HepG2 (cell line): ENCODE measurements around the gene SGPP1. TPM values are rescaled to one million over a fixed set of nuclear protein-coding genes. Genes with fewer than 3 reads are reported as not detected.
A peak's percentile ranks its signal among the peaks of the same experiment; 100 is the strongest.

ENCODE experiments used
- BRD4 ChIP-seq: sonication (generic); formaldehyde crosslinking; IDR thresholded peaks from 2 replicates; pipeline ENCODE4 v1.4.0; 2020; ENCODE audit warnings: missing genetic modification reagents
- DNMT1 ChIP-seq: sonication (generic); formaldehyde crosslinking; IDR thresholded peaks from 2 replicates; pipeline ENCODE4 v1.5.1; 2020; ENCODE audit warnings: mild to moderate bottlenecking, missing genetic modification reagents
- ELF3 ChIP-seq: IDR thresholded peaks from 2 replicates; pipeline ENCODE4 v1.6.1; 2016; ENCODE audit warnings: missing genetic modification reagents, missing compliant biosample characterization
- FOXM1 ChIP-seq: sonication (generic); formaldehyde crosslinking; IDR thresholded peaks from 2 replicates; pipeline ENCODE4 v1.5.0; 2020; ENCODE audit warnings: missing genetic modification reagents
- HINFP ChIP-seq: sonication (generic); formaldehyde crosslinking; IDR thresholded peaks from 2 replicates; pipeline ENCODE4 v1.4.0; 2020; ENCODE audit warnings: low read depth, mild to moderate bottlenecking, missing genetic modification reagents
- HOXA7 ChIP-seq: sonication (generic); formaldehyde crosslinking; IDR thresholded peaks from 2 replicates; pipeline ENCODE4 v1.8.1; 2022; ENCODE audit warnings: mild to moderate bottlenecking, missing genetic modification reagents, moderate library complexity
- IRX3 ChIP-seq: sonication (generic); formaldehyde crosslinking; IDR thresholded peaks from 2 replicates; pipeline ENCODE4 v1.8.1; 2023; ENCODE audit warnings: mild to moderate bottlenecking, low read depth, missing genetic modification reagents, borderline replicate concordance
- NKX3-1 ChIP-seq: sonication (generic); formaldehyde crosslinking; IDR thresholded peaks from 2 replicates; pipeline ENCODE4 v1.5.0; 2020; ENCODE audit warnings: missing genetic modification reagents
- NR2F1 ChIP-seq, 2 experiments: fragments of 450-650 bp in 1 of 2; formaldehyde crosslinking in 1 of 2; IDR thresholded peaks; 2 replicates each; pipeline versions ENCODE4 v1.5.0 to v1.6.1; 2016 to 2020; ENCODE audit warnings: mild to moderate bottlenecking in 1 of 2, missing compliant biosample characterization in 1 of 2, missing genetic modification reagents in 1 of 2, moderate library complexity in 1 of 2
- PHF8 ChIP-seq: sonication (generic); formaldehyde crosslinking; IDR thresholded peaks from 2 replicates; pipeline ENCODE4 v1.5.0; 2020; ENCODE audit warnings: missing genetic modification reagents
- POLR2A ChIP-seq, 2 experiments: IDR thresholded peaks; 2 replicates each; pipeline ENCODE4 v1.6.1; 2011; ENCODE audit warnings: low read depth in 2 of 2, low read length in 2 of 2, mild to moderate bottlenecking in 1 of 2, moderate library complexity in 1 of 2; ENCODE audit not compliant: insufficient read depth in 1 of 2
- POLR2G ChIP-seq: fragments of 200-400 bp; formaldehyde crosslinking; IDR thresholded peaks from 2 replicates; pipeline ENCODE4 v1.6.1; 2018; ENCODE audit warnings: mild to moderate bottlenecking, low read depth, low read length, moderate library complexity
- SMARCE1 ChIP-seq: fragments of 450-650 bp; IDR thresholded peaks from 2 replicates; pipeline ENCODE4 v1.6.1; 2017; ENCODE audit warnings: borderline replicate concordance
- SP5 ChIP-seq: IDR thresholded peaks from 2 replicates; pipeline ENCODE4 v1.6.1; 2016; ENCODE audit warnings: low read depth, borderline replicate concordance
- TCF7 ChIP-seq: sonication (generic); IDR thresholded peaks from 2 replicates; pipeline ENCODE4 v1.6.1; 2016; ENCODE audit warnings: antibody characterized with exemption, low read depth
- TFDP2 ChIP-seq: sonication (generic); formaldehyde crosslinking; IDR thresholded peaks from 2 replicates; pipeline ENCODE4 v1.4.0; 2020; ENCODE audit warnings: missing genetic modification reagents
- ZBTB20 ChIP-seq: sonication (generic); formaldehyde crosslinking; IDR thresholded peaks from 2 replicates; pipeline ENCODE4 v1.8.1; 2023; ENCODE audit warnings: missing genetic modification reagents, low read depth, mild to moderate bottlenecking, borderline replicate concordance
- ZNF256 ChIP-seq: sonication (generic); formaldehyde crosslinking; conservative IDR thresholded peaks from 2 replicates; pipeline ENCODE4 v1.4.0; 2020; ENCODE audit warnings: missing genetic modification reagents
- ZNF33B ChIP-seq: sonication (generic); formaldehyde crosslinking; IDR thresholded peaks from 2 replicates; pipeline ENCODE4 v1.5.1; 2020; ENCODE audit warnings: mild to moderate bottlenecking, missing genetic modification reagents
- ZNF605 ChIP-seq: sonication (generic); formaldehyde crosslinking; IDR thresholded peaks from 2 replicates; pipeline ENCODE4 v1.8.0; 2022; ENCODE audit warnings: mild to moderate bottlenecking, missing genetic modification reagents
- polyA plus RNA-seq, 8 experiments: library from polyadenylated mRNA; depleted of rRNA in 3 of 8; stranded (reverse) in 7 of 8; unstranded in 1 of 8; fragments of >200 nt; fragmentation: Illumina TruSeq in 4 of 8; extraction: Trizol in 4 of 8; gene quantifications; 2 replicates each; pipeline versions ENCODE4 v1.2.1 to v1.2.3, GENCODE V29; 2011 to 2016; ENCODE audit warnings: low read depth in 4 of 8, missing spikeins in 1 of 8, mixed read lengths in 1 of 8; ENCODE audit not compliant: insufficient read depth in 1 of 8
- total RNA-seq, 5 experiments: library from RNA; depleted of rRNA; stranded (reverse); fragments of >200 nt; fragmentation: Illumina TruSeq; extraction: Trizol; gene quantifications; 2 replicates each; pipeline ENCODE4 v1.2.3, GENCODE V29; 2016; ENCODE audit warnings: low read depth in 1 of 5
- TF ChIP-seq, protein P1 (sequence below): conservative IDR thresholded peaks from 2 replicates; pipeline ENCODE4 v1.6.1; 2018; ENCODE audit warnings: missing genetic modification reagents
- TF ChIP-seq, protein P2 (sequence below): sonication (generic); formaldehyde crosslinking; IDR thresholded peaks from 2 replicates; pipeline ENCODE4 v1.5.0; 2020; ENCODE audit warnings: missing genetic modification reagents

Gene SGPP1
- total and polyA plus RNA-seq, 2 of the 13 experiments (the other 11 are each of a cell fraction or from before 2014, with no cell fraction given), result 6.4 to 6.8 TPM

DNA sequence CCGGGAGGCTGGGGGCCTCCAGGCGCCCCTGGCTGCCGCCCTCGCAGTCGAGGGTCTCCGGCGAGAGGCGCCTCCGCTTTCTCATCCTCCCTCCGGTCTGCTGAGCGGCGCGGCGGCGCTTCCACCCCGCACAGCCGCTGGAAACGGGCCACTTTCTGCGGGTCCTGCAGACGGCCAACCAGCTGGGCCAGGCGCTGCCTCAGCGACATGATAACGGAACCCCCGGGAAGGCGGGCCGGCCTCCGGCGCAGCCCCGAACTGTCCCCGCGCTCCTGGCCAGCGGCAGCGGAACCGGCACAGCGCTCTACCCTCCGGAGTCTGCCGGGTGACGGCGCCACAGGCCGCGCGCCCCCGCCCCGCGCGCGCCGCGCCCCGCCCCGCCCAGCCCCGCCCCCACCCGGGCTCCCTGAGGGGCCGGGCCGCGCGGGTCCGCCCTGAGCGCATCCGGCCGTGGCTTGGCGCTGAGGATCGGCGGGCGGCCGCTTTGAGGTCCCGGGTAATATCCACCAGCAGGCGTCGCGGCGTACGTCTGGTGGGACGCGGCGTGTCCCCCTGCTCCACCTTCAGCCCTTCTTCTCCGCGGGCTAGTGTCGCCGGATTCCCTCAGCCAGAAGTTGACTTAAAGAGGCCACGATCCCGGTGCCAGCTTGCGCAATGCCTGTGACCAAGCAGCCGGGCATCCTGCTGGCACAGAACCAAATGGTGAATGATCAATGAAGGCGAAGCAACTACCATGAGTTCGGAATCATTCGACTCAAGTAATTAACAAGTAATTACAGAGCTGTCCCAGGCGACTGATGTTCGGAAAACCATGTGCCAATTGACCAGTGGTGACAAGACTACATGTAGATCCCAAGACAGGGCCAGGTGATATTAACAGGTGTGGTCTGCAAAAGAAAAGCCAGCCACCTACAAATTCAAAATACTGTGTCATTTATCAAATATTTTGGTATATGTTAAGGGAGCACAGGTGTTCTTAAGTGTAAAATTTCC is at the start of gene SGPP1 (continued):
- TF ChIP-seq IRX3 (CRISPR knock-in tag) (no peak), ZNF605 (CRISPR knock-in tag) (peak; percentile 18; the same call in 1 of the 2 replicates), SMARCE1 (no peak), HINFP (CRISPR knock-in tag) (no peak), TFDP2 (CRISPR knock-in tag) (peak; percentile 44; the same call in 1 of the 2 replicates), POLR2A (IDR thresholded peaks at IDR 0.05; ENCODE audit: insufficient read depth in 1 of 2, low read depth in 2 of 2, low read length in 2 of 2) (peak; percentile 32 to 69; a peak in 3 of 4 replicates), TCF7 (peak; percentile 74; the same call in 1 of the 2 replicates), DNMT1 (no peak), ZNF33B (CRISPR knock-in tag) (peak; percentile 59; the same call in 1 of the 2 replicates), BRD4 (CRISPR knock-in tag) (no peak; the same call in 1 of the 2 replicates), FOXM1 (no peak), ELF3 (CRISPR knock-in tag) (0 out of 2 replicates have a peak, but pooled peaks have one; percentile 26), NR2F1 (CRISPR knock-in tag; IDR thresholded peaks at IDR 0.05) (0 out of 4 replicates have a peak, but pooled peaks of 1 of the 2 experiments have one; percentile 22), POLR2G (peak; percentile 68; the same call in 1 of the 2 replicates), SP5 (CRISPR knock-in tag) (peak; percentile 36; the same call in 1 of the 2 replicates), ZNF256 (CRISPR knock-in tag) (0 out of 2 replicates have a peak, but pooled peaks have one; percentile 1), ZBTB20 (no peak), HOXA7 (CRISPR knock-in tag) (no peak), PHF8 (CRISPR knock-in tag) (peak; percentile 83), NKX3-1 (CRISPR knock-in tag) (no peak)
- TF ChIP-seq, protein P1, sequence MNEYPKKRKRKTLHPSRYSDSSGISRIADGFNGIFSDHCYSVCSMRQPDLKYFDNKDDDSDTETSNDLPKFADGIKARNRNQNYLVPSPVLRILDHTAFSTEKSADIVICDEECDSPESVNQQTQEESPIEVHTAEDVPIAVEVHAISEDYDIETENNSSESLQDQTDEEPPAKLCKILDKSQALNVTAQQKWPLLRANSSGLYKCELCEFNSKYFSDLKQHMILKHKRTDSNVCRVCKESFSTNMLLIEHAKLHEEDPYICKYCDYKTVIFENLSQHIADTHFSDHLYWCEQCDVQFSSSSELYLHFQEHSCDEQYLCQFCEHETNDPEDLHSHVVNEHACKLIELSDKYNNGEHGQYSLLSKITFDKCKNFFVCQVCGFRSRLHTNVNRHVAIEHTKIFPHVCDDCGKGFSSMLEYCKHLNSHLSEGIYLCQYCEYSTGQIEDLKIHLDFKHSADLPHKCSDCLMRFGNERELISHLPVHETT (CRISPR knock-in tag), result no peak
- TF ChIP-seq, protein P2, sequence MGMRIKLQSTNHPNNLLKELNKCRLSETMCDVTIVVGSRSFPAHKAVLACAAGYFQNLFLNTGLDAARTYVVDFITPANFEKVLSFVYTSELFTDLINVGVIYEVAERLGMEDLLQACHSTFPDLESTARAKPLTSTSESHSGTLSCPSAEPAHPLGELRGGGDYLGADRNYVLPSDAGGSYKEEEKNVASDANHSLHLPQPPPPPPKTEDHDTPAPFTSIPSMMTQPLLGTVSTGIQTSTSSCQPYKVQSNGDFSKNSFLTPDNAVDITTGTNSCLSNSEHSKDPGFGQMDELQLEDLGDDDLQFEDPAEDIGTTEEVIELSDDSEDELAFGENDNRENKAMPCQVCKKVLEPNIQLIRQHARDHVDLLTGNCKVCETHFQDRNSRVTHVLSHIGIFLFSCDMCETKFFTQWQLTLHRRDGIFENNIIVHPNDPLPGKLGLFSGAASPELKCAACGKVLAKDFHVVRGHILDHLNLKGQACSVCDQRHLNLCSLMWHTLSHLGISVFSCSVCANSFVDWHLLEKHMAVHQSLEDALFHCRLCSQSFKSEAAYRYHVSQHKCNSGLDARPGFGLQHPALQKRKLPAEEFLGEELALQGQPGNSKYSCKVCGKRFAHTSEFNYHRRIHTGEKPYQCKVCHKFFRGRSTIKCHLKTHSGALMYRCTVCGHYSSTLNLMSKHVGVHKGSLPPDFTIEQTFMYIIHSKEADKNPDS (CRISPR knock-in tag), result no peak
